ENCODE results near the gene RASAL1.

RASAL1 gene

DNA sequence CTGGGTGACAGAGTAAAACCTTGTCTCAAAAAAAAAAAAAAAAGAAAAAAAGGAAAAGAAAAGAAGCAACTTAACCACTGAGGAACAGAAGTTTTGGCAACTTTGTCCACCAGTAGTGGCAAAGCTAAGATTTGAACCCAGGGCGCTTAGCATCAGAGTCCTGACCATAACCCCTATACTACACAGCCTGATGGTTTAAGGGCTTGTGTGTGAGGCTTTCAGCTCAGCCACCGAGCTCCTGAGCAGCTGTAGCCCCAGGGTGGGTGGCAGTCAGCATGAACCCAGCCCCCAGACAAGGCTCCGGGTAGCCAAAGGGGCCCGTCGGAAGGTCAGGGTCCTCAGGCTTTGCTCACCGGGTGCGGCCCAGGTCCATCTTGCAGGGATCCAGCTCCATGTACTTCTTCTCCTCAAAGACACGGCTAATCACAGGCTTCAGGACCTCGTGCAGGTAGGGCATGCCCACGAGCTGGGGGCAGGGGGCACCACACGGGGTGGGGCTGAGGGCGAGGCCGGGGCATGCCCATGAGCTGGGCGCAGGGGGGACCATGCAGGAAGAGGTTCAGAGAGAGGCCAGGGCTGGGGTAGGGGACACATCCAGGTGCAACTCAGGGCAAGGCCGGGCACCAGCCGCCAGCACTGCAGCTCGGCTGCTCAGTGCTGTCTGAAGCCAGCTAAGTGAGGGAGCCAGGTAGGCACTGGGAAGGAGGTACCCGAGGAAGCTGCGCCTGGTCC, 20.9 kb downstream of the RASAL1 start:
- POLR2A ChIA-PET (ENCODE audit: low non-redundant PET): no interaction called here
- no peak for DNase-seq (ENCODE audit: low spot score)
- TF ChIP-seq, protein P1, sequence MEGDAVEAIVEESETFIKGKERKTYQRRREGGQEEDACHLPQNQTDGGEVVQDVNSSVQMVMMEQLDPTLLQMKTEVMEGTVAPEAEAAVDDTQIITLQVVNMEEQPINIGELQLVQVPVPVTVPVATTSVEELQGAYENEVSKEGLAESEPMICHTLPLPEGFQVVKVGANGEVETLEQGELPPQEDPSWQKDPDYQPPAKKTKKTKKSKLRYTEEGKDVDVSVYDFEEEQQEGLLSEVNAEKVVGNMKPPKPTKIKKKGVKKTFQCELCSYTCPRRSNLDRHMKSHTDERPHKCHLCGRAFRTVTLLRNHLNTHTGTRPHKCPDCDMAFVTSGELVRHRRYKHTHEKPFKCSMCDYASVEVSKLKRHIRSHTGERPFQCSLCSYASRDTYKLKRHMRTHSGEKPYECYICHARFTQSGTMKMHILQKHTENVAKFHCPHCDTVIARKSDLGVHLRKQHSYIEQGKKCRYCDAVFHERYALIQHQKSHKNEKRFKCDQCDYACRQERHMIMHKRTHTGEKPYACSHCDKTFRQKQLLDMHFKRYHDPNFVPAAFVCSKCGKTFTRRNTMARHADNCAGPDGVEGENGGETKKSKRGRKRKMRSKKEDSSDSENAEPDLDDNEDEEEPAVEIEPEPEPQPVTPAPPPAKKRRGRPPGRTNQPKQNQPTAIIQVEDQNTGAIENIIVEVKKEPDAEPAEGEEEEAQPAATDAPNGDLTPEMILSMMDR (conservative IDR thresholded peaks at IDR 0.05; ENCODE audit: low read depth): no peak
- CTCF ChIA-PET: interaction anchor here (0.6 kb wide), 1 partner anchor 64 kb away, joined by 4 read pairs; no protein-coding TSS in a partner anchor
- no peak overlapping the region for H3K27ac ChIP-seq

DNA sequence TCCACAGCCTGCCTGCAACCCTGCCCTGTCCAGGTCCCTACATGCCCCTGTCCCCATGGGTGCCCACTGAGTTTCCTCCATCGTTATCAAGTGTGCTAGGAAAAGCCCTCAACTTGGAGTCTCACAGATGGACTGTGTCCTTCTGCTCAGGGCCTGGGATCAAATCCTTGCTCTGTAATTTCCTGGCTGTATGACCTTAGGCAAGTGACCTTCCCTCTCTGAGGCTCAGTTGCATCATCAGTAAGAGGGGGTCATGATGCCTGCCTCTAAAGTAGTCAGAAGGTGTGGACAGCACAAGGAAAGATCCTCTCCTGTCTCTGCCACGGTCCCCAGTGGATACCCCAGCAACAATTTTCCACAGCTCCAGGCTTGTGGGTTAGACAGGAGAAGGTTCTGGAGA, 22.2 kb downstream of the RASAL1 start:
- no peak for DNase-seq (ENCODE audit: low spot score)
- ChIA-PET CTCF (no interaction called here), POLR2A (ENCODE audit: low non-redundant PET) (no interaction called here)
- TF ChIP-seq, protein P1 (conservative IDR thresholded peaks at IDR 0.05; ENCODE audit: low read depth): no peak
- H3K27ac ChIP-seq: no peak overlapping the region

DNA sequence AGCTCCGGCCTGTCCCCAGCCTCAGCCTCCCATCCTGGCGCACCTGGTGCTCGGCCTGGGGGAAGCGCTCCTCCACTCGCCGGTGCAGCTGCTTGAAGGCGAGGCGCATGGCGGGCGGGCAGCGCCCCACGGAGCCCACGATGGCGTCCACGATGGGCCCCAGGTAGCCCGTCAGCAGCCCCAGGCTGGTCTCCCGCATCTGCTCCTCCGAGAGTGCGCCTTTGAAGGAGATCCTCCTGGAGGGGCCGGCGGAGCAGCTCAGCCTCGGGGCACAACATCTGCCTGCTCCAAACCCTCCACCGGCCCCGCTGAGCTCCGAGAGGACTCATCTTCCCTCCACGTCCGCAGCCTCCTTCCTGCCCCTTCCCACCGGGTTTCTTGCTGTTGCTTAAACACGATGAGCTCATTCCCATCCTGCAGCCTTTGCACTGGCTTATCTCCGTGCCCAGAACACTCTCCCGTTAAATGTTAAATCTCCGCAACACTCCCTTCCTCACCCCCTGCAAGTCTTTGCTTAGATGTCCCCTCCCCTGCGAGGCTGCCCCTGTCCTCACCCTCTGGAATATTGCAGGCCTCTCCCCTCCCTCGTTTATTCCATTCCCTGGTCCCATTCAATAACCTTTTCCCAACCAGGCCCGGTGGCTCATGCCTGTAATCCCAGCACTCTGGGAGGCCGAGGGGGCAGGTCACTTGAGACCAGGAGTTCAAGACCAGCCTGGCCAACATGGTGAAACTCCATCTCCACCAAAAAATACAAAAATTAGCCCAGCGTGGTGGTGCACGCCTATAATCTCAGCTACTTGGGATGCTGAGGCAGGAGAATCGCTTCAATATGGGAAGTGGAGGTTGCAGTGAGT, 23.3 kb downstream of the RASAL1 start:
- CTCF ChIA-PET: interaction anchor here (0.6 kb wide), 1 partner anchor 21 kb away, joined by 3 read pairs; no protein-coding TSS in a partner anchor
- POLR2A ChIA-PET (ENCODE audit: low non-redundant PET): no interaction called here
- TF ChIP-seq, protein P1 (conservative IDR thresholded peaks at IDR 0.05; ENCODE audit: low read depth): no peak

DNA sequence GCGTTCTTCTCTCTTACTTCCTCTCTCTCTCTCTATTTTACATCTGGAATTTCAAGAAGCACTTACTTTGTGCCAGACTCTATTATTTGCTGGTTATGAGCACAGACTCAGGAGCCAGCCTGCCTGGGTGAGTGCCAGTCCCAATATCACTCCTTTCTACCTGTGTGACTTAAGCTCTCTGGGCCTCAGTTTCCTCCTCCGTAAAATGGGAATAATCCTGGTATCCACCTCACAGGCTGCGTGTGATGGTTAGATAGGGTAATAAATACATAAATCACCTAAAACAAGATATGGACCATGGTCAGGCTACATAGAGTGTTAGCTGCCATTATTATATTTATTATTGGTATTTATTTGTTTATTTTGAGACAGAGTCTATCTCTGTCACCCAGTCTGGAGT, 24.3 kb downstream of the RASAL1 start:
- CTCF ChIA-PET: no interaction called here
- no peak overlapping the region for H3K27ac ChIP-seq
- TF ChIP-seq, protein P1 (conservative IDR thresholded peaks at IDR 0.05; ENCODE audit: low read depth): no peak
- no peak for DNase-seq (ENCODE audit: low spot score)
- POLR2A ChIA-PET (ENCODE audit: low non-redundant PET): no interaction called here

More for the DNA sequence above, 23.3 kb downstream of the RASAL1 start:
- no peak overlapping the region for H3K27ac ChIP-seq
- DNase-seq (ENCODE audit: low spot score): no peak

DNA sequence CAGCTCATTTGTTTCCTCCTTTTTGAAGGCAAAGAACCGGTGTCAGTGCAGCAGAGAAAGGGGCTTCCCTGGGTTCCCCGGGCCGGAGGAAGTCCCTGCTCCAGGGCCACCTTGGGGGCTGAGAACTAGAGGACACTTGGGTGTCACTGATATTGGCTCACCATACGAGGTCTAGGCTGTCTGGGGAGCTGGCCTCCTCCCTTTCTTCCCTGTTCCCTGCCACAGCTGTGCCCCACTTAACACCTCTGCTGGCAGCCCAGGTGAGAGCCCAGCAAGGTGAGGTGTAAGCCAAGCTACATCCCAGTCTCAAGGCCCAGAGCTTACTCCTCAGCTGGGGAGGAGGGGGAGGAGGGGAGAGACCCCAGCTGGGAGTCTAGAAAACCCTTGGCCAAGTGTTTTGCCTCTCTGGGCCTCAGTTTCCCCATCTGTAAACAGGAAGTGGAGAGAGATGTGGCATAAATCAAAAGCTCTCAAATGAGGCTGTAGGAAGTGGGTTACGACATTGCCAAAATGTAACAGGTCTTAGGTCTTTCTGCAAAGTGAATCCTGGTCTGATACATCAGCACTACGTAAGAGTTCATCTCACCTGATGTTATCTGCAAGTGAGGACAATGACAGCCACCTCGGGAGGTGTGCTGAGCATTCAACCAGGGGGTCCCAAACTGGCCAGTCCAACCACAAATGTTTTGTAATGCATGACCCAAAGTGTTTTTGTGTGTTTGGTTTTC, 25.5 kb downstream of the RASAL1 start:
- H3K27ac ChIP-seq: no peak overlapping the region
- DNase-seq (ENCODE audit: low spot score): no peak
- TF ChIP-seq, protein P1 (conservative IDR thresholded peaks at IDR 0.05; ENCODE audit: low read depth): no peak
- ChIA-PET POLR2A (ENCODE audit: low non-redundant PET) (no interaction called here), CTCF (interaction anchor here (0.7 to 0.9 kb wide), 2 partner anchors 11 to 117 kb away, joined by 3 read pairs; no protein-coding TSS in a partner anchor)

DNA sequence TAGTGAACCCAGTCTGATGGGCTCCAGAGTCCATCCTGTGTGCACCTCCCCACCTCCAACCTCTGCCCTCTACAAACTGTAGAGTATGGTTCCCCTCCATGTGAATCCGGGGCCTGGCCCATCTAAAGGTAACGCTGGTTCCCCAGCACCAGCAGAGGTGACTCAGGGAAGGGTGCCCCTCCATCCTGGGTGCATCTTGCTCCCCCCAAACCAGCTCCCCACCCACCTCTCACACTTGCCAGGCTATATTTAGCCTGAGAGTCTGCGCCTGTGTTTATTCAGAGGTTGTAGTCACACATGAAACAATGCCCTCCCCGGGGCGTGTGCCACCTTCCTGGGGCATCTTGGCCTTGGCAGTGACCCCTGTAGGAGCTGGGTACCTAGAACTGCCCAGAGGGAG, 26.2 kb downstream of the RASAL1 start:
- ChIA-PET POLR2A (ENCODE audit: low non-redundant PET) (no interaction called here), CTCF (interaction anchor here (0.7 to 0.9 kb wide), 2 partner anchors 11 to 116 kb away, joined by 3 read pairs; no protein-coding TSS in a partner anchor)
- no peak for DNase-seq (ENCODE audit: low spot score)
- no peak overlapping the region for H3K27ac ChIP-seq
- TF ChIP-seq, protein P1 (conservative IDR thresholded peaks at IDR 0.05; ENCODE audit: low read depth): no peak
